ENCODE measurements around the gene MAPK11.

DNA sequence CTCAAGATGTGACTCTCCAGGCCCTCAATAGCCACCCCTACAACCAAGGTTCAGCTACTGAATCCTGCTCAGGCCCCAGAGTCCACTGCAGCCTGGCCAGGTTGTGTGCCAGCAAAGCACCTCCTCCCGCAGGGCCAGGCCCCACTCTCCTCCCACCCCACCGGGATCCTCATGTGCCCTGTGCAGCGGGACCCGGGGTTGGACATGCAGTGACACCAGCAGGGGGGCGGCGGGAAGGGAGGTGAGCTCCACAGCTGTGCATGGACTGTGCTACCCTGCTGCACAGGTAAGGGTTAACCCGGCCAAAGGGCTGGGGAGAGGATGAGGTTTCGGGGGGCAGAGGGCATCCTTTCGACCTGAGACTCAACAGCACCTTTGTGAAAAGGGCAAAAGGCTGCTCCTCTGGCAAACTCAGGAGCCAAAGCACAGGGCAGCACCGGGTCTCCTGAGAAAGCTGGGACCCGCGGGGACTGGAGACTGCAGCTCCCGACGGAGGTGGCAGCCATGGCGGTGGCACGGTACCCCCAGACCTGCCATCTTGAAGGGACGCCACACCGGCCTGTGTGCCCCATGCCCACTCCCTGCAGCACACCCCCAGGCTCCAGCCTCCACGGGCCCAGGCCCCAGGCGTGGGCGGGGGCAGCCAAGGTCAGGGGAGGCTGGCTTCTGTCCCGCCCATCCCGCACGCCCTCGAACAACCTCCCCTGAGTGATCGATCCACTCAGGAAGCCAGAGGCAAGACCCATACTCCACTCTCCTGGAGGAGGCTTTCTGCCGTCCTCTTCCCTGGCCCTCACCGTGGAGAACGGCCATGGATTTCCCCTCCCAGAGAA lies 26.7 kb upstream of the MAPK11 start:
- no peak for TF ChIP-seq POLR2A (IDR thresholded peaks at IDR 0.05)
- no peak for TF ChIP-seq CTCF (IDR thresholded peaks at IDR 0.05)

All from lower leg skin (tissue), 3 donors.